GM12872 (cell line): ENCODE results near the gene ARHGAP27.
A peak's percentile ranks its signal among the peaks of the same experiment; 100 is the strongest.

ENCODE experiments used
- TF ChIP-seq, protein P1 (sequence below): IDR thresholded peaks from 3 replicates; pipeline ENCODE4 v1.5.1; 2011; ENCODE audit warnings: low read depth, mild to moderate bottlenecking, low read length, moderate library complexity; ENCODE audit not compliant: insufficient read depth

Gene ARHGAP27

DNA sequence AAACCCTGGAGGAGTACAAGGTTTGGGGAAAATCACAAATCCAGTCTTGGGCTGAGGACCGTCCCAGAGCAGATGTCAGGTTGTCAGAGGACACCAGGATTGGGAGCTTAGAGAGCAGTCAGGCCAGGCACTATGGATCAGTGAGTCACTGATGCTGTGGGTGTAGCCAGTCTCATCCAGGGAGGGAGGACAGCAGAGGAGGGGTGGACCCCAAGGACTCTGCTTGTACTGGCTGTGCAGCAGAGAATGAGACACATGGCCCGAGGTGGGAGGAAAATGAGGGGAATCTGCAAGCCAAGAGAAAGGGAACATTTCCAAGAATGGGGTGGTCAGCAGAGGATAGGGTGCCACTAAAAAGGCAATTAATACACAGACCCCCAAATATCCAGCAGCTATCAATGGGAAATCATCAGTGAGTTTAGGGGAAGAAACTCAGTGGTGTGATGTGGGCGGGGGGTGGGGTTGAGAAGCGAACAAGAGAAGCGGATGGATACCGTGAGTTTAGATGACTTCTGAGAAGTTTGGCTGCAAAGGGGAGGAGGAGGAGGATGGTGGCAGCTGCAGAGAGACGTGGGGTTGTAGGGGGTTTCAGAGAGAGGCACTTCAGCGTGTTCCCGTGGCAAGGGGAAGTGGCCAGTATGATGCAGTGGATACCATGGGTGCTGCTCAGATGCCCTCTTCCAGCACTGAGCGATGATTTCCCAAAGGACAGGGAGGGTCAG is 43.9 kb downstream of the ARHGAP27 start:
- TF ChIP-seq, protein P1, sequence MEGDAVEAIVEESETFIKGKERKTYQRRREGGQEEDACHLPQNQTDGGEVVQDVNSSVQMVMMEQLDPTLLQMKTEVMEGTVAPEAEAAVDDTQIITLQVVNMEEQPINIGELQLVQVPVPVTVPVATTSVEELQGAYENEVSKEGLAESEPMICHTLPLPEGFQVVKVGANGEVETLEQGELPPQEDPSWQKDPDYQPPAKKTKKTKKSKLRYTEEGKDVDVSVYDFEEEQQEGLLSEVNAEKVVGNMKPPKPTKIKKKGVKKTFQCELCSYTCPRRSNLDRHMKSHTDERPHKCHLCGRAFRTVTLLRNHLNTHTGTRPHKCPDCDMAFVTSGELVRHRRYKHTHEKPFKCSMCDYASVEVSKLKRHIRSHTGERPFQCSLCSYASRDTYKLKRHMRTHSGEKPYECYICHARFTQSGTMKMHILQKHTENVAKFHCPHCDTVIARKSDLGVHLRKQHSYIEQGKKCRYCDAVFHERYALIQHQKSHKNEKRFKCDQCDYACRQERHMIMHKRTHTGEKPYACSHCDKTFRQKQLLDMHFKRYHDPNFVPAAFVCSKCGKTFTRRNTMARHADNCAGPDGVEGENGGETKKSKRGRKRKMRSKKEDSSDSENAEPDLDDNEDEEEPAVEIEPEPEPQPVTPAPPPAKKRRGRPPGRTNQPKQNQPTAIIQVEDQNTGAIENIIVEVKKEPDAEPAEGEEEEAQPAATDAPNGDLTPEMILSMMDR = no peak

DNA sequence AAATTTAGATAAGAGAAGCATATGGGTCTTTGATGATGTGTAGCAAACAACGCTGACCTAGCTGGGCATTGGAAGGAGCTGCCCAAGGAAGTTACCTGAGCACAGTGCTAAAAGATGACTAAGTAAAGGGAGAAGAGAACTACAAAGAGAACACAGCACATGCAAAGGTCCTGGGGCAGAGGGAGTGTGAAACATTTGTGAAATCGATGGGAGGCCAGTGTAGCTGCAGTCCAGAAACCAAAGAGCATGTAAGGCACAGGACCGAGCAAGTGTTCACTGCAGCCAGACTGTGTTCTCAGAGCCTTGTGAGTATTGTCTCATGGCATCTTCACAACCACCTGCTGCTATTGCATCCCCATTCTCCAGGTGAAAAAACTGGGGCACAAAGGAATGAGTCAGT is 44.9 kb downstream of the ARHGAP27 start:
- TF ChIP-seq, protein P1 = no peak

DNA sequence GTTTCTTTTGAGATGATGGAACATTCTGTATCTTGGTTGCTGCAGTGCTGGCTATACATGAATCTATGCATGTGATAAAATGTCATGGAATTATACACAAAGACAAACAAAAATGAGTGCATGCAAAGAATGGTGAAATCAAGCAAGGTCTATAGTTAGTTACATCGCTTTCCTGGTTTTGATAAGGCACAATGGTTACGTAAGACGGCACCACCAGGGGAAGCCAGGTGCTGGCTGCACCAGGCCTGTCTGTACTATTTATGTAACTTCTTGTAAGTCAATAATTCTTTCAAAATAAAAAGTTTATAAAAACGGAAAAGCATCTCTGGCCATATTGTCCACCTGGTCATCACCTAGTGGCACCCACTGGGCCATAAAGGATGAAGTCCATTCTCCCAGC is 46.5 kb downstream of the ARHGAP27 start:
- TF ChIP-seq, protein P1 = no peak

DNA sequence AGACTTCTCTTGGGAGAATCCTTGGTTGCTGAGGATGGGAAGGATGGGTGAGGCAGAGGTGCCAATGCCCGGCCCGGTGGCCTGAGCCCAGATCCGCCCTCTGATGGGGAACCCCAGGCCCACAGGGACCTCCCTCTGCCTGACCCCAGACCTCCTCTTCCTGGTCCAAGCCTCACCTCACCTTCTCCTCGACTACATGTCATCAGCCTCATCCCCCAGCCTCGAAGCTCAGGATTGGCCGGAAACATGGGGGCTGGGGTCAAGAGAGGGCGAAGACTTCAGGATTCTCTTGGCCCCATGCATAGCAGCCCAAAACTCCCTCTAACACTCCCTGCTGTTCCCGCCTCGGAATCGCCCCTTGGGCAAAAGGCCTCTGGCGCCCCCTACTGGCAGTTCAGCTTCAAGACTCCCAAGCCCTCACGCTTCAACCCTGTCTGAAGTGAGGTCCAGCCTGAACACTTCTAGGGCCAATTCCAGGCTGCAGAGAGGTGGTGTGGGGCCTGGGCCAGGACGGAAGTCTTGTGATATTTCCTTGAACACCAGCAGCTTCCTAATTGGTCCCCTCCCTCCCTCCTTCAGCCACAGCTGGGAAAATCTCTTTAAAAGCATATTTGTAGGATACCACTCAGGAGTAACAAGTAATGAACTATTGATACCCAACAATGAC is 47.2 kb downstream of the ARHGAP27 start:
- TF ChIP-seq, protein P1 = peak; percentile 97

DNA sequence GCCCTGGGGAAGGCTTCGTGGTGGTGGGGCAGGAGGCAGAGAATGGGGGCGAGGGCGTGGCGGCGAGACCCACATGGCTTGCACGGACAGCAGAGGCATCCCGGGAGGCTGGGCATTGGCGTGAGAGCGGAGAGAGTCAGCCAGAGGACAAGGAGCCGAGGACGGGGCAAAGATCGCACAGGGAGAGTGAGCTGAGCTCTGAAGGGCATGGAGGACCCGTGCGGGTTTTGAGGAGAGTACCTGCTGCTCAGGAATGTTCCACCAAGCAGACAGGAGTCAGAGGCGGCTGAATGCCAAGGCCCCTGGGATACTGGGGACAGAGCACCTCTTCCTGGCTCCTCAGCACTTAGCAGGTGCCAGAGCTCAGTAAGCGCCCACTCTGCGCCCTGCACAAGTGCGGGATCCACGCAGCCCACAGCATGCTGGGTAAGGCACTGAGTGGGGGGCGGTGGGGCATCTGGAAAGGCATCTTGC is 47.8 kb downstream of the ARHGAP27 start:
- TF ChIP-seq, protein P1 = no peak

DNA sequence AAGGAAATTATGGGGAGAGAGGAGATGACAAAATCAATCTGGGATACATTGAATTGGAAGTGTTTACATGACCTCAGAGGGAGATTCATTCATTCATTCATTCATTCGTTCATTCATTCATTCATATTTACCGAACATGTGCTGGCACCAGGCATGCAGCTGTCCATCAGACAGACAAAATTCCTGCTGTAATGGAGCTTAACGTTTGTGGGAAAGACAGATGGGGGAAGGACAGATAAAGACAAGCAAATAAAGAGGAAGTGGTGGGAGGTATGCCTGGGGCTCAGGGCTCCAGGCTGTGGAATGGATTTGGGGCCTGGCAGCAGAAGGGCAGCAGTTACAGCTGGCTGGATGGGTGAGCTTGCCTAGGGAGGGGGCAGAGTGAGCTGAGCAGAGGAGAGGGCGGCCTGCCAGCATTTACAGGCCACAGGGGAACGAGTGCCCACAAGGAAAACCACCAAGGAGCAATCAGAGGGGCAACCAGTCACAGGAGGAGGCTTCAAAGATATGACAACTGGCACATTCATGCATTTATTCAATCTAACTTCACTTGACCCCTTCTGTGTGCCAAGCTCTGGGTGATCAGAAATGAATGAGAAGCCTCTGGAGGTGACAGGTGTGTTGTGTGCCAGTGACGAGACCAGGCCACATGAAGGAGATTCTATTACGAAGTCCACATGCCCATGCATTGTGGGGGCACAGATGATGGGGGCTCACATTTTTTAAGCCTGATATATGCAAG is 48.5 kb downstream of the ARHGAP27 start:
- TF ChIP-seq, protein P1 = no peak

DNA sequence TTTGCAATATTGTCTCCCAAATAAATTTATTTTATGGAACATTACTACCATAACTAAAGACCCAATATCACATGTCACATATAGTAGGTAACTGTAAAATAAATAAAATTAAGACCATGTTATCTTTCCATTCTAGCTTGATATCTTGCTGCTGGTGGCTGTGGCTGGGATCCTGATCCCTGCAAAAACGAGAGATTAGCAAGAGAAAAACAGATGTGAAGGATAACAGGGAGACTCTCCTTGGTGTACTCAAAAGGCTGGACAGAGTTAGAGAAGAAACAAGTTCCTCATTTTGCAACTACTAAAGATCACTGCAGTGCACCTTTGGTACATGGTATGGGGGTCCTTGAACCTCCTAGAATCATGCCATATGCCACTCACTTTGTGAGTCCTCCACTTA is 49.7 kb downstream of the ARHGAP27 start:
- TF ChIP-seq, protein P1 = no peak
